NCI-H2196 treated with DMSO at 0.1 percent for 48 hours (cell line): ENCODE data around the gene DPP4.

Source experiments
- DNase-seq: peaks from one replicate; lab custom pipeline; 2025; ENCODE audit not compliant: unreplicated experiment; lab: John Stamatoyannopoulos, UW

The DPP4 gene

GRCh38 chr2:162021516-162022058 is 52.4 kb downstream of the DPP4 start:
- no peak for DNase-seq

- no peak for DNase-seq
Measured at GRCh38 chr2:162018530-162018929, 55.5 kb downstream of the DPP4 start.

GRCh38 chr2:162017233-162017632 is 56.8 kb downstream of the DPP4 start:
- DNase-seq, result no peak

- DNase-seq, result no peak
Measured at GRCh38 chr2:162016080-162016479, 57.9 kb downstream of the DPP4 start.

- DNase-seq, result no peak
Measured at GRCh38 chr2:162014751-162015150, 59.3 kb downstream of the DPP4 start.

GRCh38 chr2:162013514-162014475 is 60.2 kb downstream of the DPP4 start:
- DNase-seq, result no peak

- DNase-seq, result no peak
Measured at GRCh38 chr2:162012565-162013058, 61.4 kb downstream of the DPP4 start.

GRCh38 chr2:162011706-162012564 is 62.1 kb downstream of the DPP4 start:
- DNase-seq, result no peak

- DNase-seq, result no peak
Measured at GRCh38 chr2:162009543-162009942, 64.5 kb downstream of the DPP4 start.

- DNase-seq, result no peak
Measured at GRCh38 chr2:162007447-162008040, 66.5 kb downstream of the DPP4 start.

- DNase-seq, result no peak
Measured at GRCh38 chr2:162006337-162006736, 67.7 kb downstream of the DPP4 start.

GRCh38 chr2:162004031-162004430 is 70.0 kb downstream of the DPP4 start:
- no peak for DNase-seq

GRCh38 chr2:162002623-162003235 is 71.3 kb downstream of the DPP4 start:
- no peak for DNase-seq

- DNase-seq, result no peak
Measured at GRCh38 chr2:162000431-162000830, 73.6 kb downstream of the DPP4 start.

GRCh38 chr2:161999321-161999720 is 74.7 kb downstream of the DPP4 start:
- DNase-seq, result no peak

- no peak for DNase-seq
Measured at GRCh38 chr2:161998857-161999256, 75.2 kb downstream of the DPP4 start.

GRCh38 chr2:161997916-161998471 is 76.0 kb downstream of the DPP4 start:
- DNase-seq, result no peak

GRCh38 chr2:161995553-161996016 is 78.4 kb downstream of the DPP4 start:
- DNase-seq, result no peak

GRCh38 chr2:161994761-161995520 is 79.1 kb downstream of the DPP4 start:
- DNase-seq, result no peak
